ENCODE data around the gene IPO4.

Gene IPO4

GRCh38 chr14:24172261-24172860 lies 16.3 kb downstream of the IPO4 start:
- peak; percentile 50 for DNase-seq

- DNase-seq, result peak; percentile 99
These were observed 17.0 kb downstream of the IPO4 start, which contains the start of gene REC8 for GRCh38 chr14:24171422-24172260. Gene REC8, plus strand, starts transcription at chr14:24172080. Its CDS starts 473 bp downstream, at chr14:24172553.

- DNase-seq, result no peak
These were observed 21.0 kb downstream of the IPO4 start for GRCh38 chr14:24167469-24168114.

GRCh38 chr14:24165785-24166184 lies 22.8 kb downstream of the IPO4 start:
- no peak for DNase-seq

GRCh38 chr14:24164518-24164991 lies 24.1 kb downstream of the IPO4 start:
- no peak for DNase-seq

- DNase-seq, result no peak
These were observed 26.5 kb downstream of the IPO4 start for GRCh38 chr14:24162093-24162492.

GRCh38 chr14:24160850-24161804 lies 27.5 kb downstream of the IPO4 start, which contains the start of gene IRF9:
Gene IRF9, plus strand, starts transcription at chr14:24161265. Its CDS starts 880 bp downstream, at chr14:24162145.
- DNase-seq, result peak; percentile 94

GRCh38 chr14:24160499-24160849 lies 28.1 kb downstream of the IPO4 start:
- DNase-seq, result no peak

GRCh38 chr14:24159777-24160498 lies 28.7 kb downstream of the IPO4 start:
- no peak for DNase-seq

- DNase-seq, result no peak
These were observed 31.3 kb downstream of the IPO4 start for GRCh38 chr14:24157331-24157730.

GRCh38 chr14:24156840-24157239 lies 31.8 kb downstream of the IPO4 start:
- DNase-seq, result no peak

GRCh38 chr14:24155100-24155499 lies 33.5 kb downstream of the IPO4 start:
- DNase-seq, result no peak

GRCh38 chr14:24151404-24152080 lies 37.1 kb downstream of the IPO4 start:
- DNase-seq, result no peak

GRCh38 chr14:24150993-24151392 lies 37.6 kb downstream of the IPO4 start:
- no peak for DNase-seq

- no peak for DNase-seq
These were observed 38.0 kb downstream of the IPO4 start for GRCh38 chr14:24150567-24150966.

- no peak for DNase-seq
These were observed 38.6 kb downstream of the IPO4 start for GRCh38 chr14:24150061-24150460.

GRCh38 chr14:24149302-24149969 lies 39.2 kb downstream of the IPO4 start:
- no peak for DNase-seq

- DNase-seq, result no peak
These were observed 40.7 kb downstream of the IPO4 start for GRCh38 chr14:24147761-24148428.

GRCh38 chr14:24146978-24147760 lies 41.4 kb downstream of the IPO4 start, which contains the start of gene RNF31:
Gene RNF31, plus strand, starts transcription at chr14:24147498. Its CDS starts 201 bp downstream, at chr14:24147699.
- DNase-seq, result peak; percentile 98
